SIG-M5 treated with dmso at 0.1 percent for 504 hours (cell line): Measurements from ENCODE around the gene CLIP1.
"Not testable (repeated sequence)": the region's sequence is repeated elsewhere in the genome, so short reads cannot be mapped to it uniquely, and the experiment has no call there.

Experiments used
- DNase-seq: peaks from one replicate; lab custom pipeline; 2025; ENCODE audit not compliant: unreplicated experiment; lab: John Stamatoyannopoulos, UW

CLIP1 gene

GRCh38 chr12:122437656-122438121 lies 15.2 kb upstream of the CLIP1 start:
- no peak for DNase-seq

GRCh38 chr12:122435186-122435585 lies 12.7 kb upstream of the CLIP1 start:
- DNase-seq: no peak

GRCh38 chr12:122429043-122429442 lies 6.6 kb upstream of the CLIP1 start:
- DNase-seq: not testable (repeated sequence)

GRCh38 chr12:122427403-122427802 lies 4.9 kb upstream of the CLIP1 start:
- DNase-seq: no peak

- DNase-seq: peak; percentile 42
Observed at GRCh38 chr12:122423258-122424165, 1.0 kb upstream of the CLIP1 start.

- peak; percentile 40 for DNase-seq
Observed at GRCh38 chr12:122422730-122423257, 325 bp upstream of the CLIP1 start.

GRCh38 chr12:122421187-122421820 lies 1.2 kb downstream of the CLIP1 start:
- DNase-seq: peak; percentile 80

GRCh38 chr12:122420471-122421162 lies 1.9 kb downstream of the CLIP1 start:
- no peak for DNase-seq

GRCh38 chr12:122419094-122419493 lies 3.4 kb downstream of the CLIP1 start:
- DNase-seq: not testable (repeated sequence)

- DNase-seq: not testable (repeated sequence)
Observed at GRCh38 chr12:122415665-122416064, 6.8 kb downstream of the CLIP1 start.

- DNase-seq: peak; percentile 43
Observed at GRCh38 chr12:122413516-122414404, 8.7 kb downstream of the CLIP1 start.

GRCh38 chr12:122412851-122413433 lies 9.5 kb downstream of the CLIP1 start:
- no peak for DNase-seq

GRCh38 chr12:122411537-122411936 lies 10.9 kb downstream of the CLIP1 start:
- no peak for DNase-seq

- no peak for DNase-seq
Observed at GRCh38 chr12:122407208-122407607, 15.3 kb downstream of the CLIP1 start.

- DNase-seq: no peak
Observed at GRCh38 chr12:122406701-122407164, 15.7 kb downstream of the CLIP1 start.

GRCh38 chr12:122403831-122404230 lies 18.6 kb downstream of the CLIP1 start:
- no peak for DNase-seq

GRCh38 chr12:122403115-122403770 lies 19.2 kb downstream of the CLIP1 start:
- no peak for DNase-seq

GRCh38 chr12:122402264-122402663 lies 20.2 kb downstream of the CLIP1 start:
- no peak for DNase-seq
